Coronary artery (tissue), 2 donors: ENCODE measurements around the gene ZFAND6.

Experiments used
- DNase-seq: peaks from one replicate; pipeline ENCODE4 v3.0.0-alpha.2; 2017; ENCODE audit warnings: low spot score
- H3K27ac ChIP-seq, 2 donors: fragments of 200-600 bp; sonication (generic); one replicate each; pipeline ENCODE4 v1.5.1; 2016 to 2019
- H3K4me3 ChIP-seq: fragments of 200-600 bp; sonication (generic); 2 replicates; pipeline ENCODE4 v1.5.1; 2016; ENCODE audit warnings: mild to moderate bottlenecking, moderate library complexity
- CTCF ChIP-seq: fragments of 200-600 bp; sonication (generic); IDR thresholded peaks from one replicate; pipeline ENCODE4 v1.5.1; 2019; ENCODE audit warnings: antibody characterized with exemption

The ZFAND6 gene

GRCh38 chr15:80127911-80128310 lies 68.4 kb downstream of the ZFAND6 start:
- no peak for DNase-seq
- no peak for TF ChIP-seq CTCF
- no peak overlapping the region for H3K27ac ChIP-seq
- no peak overlapping the region for H3K4me3 ChIP-seq

GRCh38 chr15:80132382-80132781 lies 72.9 kb downstream of the ZFAND6 start:
- no peak for DNase-seq
- H3K27ac ChIP-seq, result no peak overlapping the region
- no peak for TF ChIP-seq CTCF
- H3K4me3 ChIP-seq, result no peak overlapping the region

- Histone ChIP-seq H3K4me3 (no peak overlapping the region), H3K27ac (no peak overlapping the region)
- DNase-seq, result no peak
- TF ChIP-seq CTCF, result no peak
Measured at GRCh38 chr15:80136854-80137253, 77.4 kb downstream of the ZFAND6 start.

- TF ChIP-seq CTCF, result no peak
- Histone ChIP-seq H3K27ac (no peak overlapping the region), H3K4me3 (no peak overlapping the region)
- DNase-seq, result no peak
Measured at GRCh38 chr15:80138961-80139360, 79.5 kb downstream of the ZFAND6 start.

GRCh38 chr15:80140909-80141308 lies 81.4 kb downstream of the ZFAND6 start:
- no peak for TF ChIP-seq CTCF
- Histone ChIP-seq H3K27ac (no peak overlapping the region), H3K4me3 (no peak overlapping the region)
- DNase-seq, result no peak

- no peak overlapping the region for H3K4me3 ChIP-seq
- TF ChIP-seq CTCF, result no peak
- H3K27ac ChIP-seq, result no peak overlapping the region
- no peak for DNase-seq
Measured at GRCh38 chr15:80141916-80142598, 82.6 kb downstream of the ZFAND6 start.

GRCh38 chr15:80142646-80143045 lies 83.2 kb downstream of the ZFAND6 start:
- H3K27ac ChIP-seq, result no peak overlapping the region
- no peak for DNase-seq
- no peak for TF ChIP-seq CTCF
- no peak overlapping the region for H3K4me3 ChIP-seq
